WTC11 (cell line): ENCODE results near the gene TTC19. TPM values are rescaled to one million over a fixed set of nuclear protein-coding genes. Genes with fewer than 3 reads are reported as not detected.

Experiments used
- ATAC-seq: fragments of 200-7000 bp; cut with Tn5 transposase; 2 replicates; pipeline ENCODE4 v1.10.0; 2021; ENCODE audit warnings: mild to moderate bottlenecking, moderate library complexity
- CTCF ChIA-PET: fragments of 300-600 bp; sonication (Branson Sonifier 250); formaldehyde crosslinking; loops from one replicate; lab custom pipeline; 2021; ENCODE audit warnings: antibody characterized with exemption; lab: Charles Lee
- POLR2A ChIA-PET: fragments of 350-600 bp; sonication (Branson Sonifier 250); formaldehyde crosslinking; loops from one replicate; lab custom pipeline; 2021; ENCODE audit warnings: antibody characterized with exemption; lab: Charles Lee
- DNase-seq: peaks from one replicate; pipeline ENCODE4 v3.0.0; 2021; ENCODE audit warnings: low spot score
- H3K27ac Mint-ChIP-seq: 2 replicates; pipeline ENCODE4 v1.8.0; 2021; ENCODE audit warnings: mixed read lengths
- H3K27me3 Mint-ChIP-seq: 2 replicates; pipeline ENCODE4 v1.8.0; 2021; ENCODE audit warnings: low read depth, mild to moderate bottlenecking, moderate library complexity, mixed read lengths
- H3K36me3 Mint-ChIP-seq: 2 replicates; pipeline ENCODE4 v1.8.0; 2021; ENCODE audit warnings: mixed read lengths
- H3K4me1 Mint-ChIP-seq: 2 replicates; pipeline ENCODE4 v1.8.0; 2022; ENCODE audit warnings: mixed read lengths
- H3K4me3 Mint-ChIP-seq: 2 replicates; pipeline ENCODE4 v1.8.0; 2021; ENCODE audit warnings: mild to moderate bottlenecking, moderate library complexity, mixed read lengths
- H3K9me3 Mint-ChIP-seq: 2 replicates; pipeline ENCODE4 v1.8.0; 2021; ENCODE audit warnings: mixed read lengths
- ATF1 ChIP-seq: sonication (generic); formaldehyde crosslinking; IDR thresholded peaks from 2 replicates; pipeline ENCODE4 v1.8.1; 2023; ENCODE audit warnings: mild to moderate bottlenecking, moderate library complexity, missing genetic modification reagents
- CREB1 ChIP-seq: sonication (generic); formaldehyde crosslinking; IDR thresholded peaks from 2 replicates; pipeline ENCODE4 v1.8.0; 2023; ENCODE audit warnings: mild to moderate bottlenecking, missing genetic modification reagents
- CREM ChIP-seq: sonication (generic); formaldehyde crosslinking; IDR thresholded peaks from 2 replicates; pipeline ENCODE4 v1.8.1; 2022; ENCODE audit warnings: mild to moderate bottlenecking, missing genetic modification reagents, moderate library complexity
- FOXK1 ChIP-seq: sonication (generic); formaldehyde crosslinking; IDR thresholded peaks from 2 replicates; pipeline ENCODE4 v1.8.0; 2022; ENCODE audit warnings: mild to moderate bottlenecking, moderate library complexity, missing genetic modification reagents
- GTF2I ChIP-seq: fragments of 250-450 bp; sonication (Bioruptor Pico); conservative IDR thresholded peaks from 2 replicates; pipeline ENCODE4 v1.4.0; 2021; ENCODE audit warnings: mild to moderate bottlenecking
- IRF2 ChIP-seq: sonication (generic); formaldehyde crosslinking; IDR thresholded peaks from 2 replicates; pipeline ENCODE4 v1.8.0; 2022; ENCODE audit warnings: low read depth, missing genetic modification reagents, borderline replicate concordance
- KAT7 ChIP-seq: sonication (generic); formaldehyde crosslinking; IDR thresholded peaks from 2 replicates; pipeline ENCODE4 v1.8.1; 2023; ENCODE audit warnings: missing genetic modification reagents, mild to moderate bottlenecking, borderline replicate concordance
- NR3C1 ChIP-seq: sonication (generic); formaldehyde crosslinking; conservative IDR thresholded peaks from 2 replicates; pipeline ENCODE4 v1.8.1; 2023; ENCODE audit warnings: low read depth, mild to moderate bottlenecking, missing genetic modification reagents
- RELA ChIP-seq: sonication (generic); formaldehyde crosslinking; IDR thresholded peaks from 2 replicates; pipeline ENCODE4 v1.8.1; 2022; ENCODE audit warnings: missing genetic modification reagents, mild to moderate bottlenecking, borderline replicate concordance
- TCF7 ChIP-seq: sonication (generic); formaldehyde crosslinking; IDR thresholded peaks from 2 replicates; pipeline ENCODE4 v1.8.0; 2022; ENCODE audit warnings: mild to moderate bottlenecking, low read depth, missing genetic modification reagents, moderate library complexity
- TEAD1 ChIP-seq: sonication (generic); formaldehyde crosslinking; IDR thresholded peaks from 2 replicates; pipeline ENCODE4 v1.8.0; 2022; ENCODE audit warnings: mild to moderate bottlenecking, missing genetic modification reagents
- TEAD4 ChIP-seq: sonication (generic); formaldehyde crosslinking; IDR thresholded peaks from 2 replicates; pipeline ENCODE4 v1.8.0; 2022; ENCODE audit warnings: mild to moderate bottlenecking, missing genetic modification reagents
- TP53 ChIP-seq: sonication (generic); formaldehyde crosslinking; IDR thresholded peaks from 2 replicates; pipeline ENCODE4 v1.8.1; 2023; ENCODE audit warnings: mild to moderate bottlenecking, missing genetic modification reagents
- ZBTB21 ChIP-seq: sonication (generic); formaldehyde crosslinking; IDR thresholded peaks from 2 replicates; pipeline ENCODE4 v1.8.1; 2023; ENCODE audit warnings: mild to moderate bottlenecking, missing genetic modification reagents, borderline replicate concordance
- ZNF232 ChIP-seq: sonication (generic); formaldehyde crosslinking; IDR thresholded peaks from 2 replicates; pipeline ENCODE4 v1.8.0; 2022; ENCODE audit warnings: mild to moderate bottlenecking, missing genetic modification reagents
- ZNF317 ChIP-seq: sonication (generic); formaldehyde crosslinking; IDR thresholded peaks from 2 replicates; pipeline ENCODE4 v1.8.1; 2023; ENCODE audit warnings: low read depth, mild to moderate bottlenecking, moderate library complexity, missing genetic modification reagents, borderline replicate concordance
- ZNF423 ChIP-seq: fragments of 250-450 bp; sonication (Bioruptor Pico); IDR thresholded peaks from 2 replicates; pipeline ENCODE4 v2.1.2; 2022; ENCODE audit warnings: mild to moderate bottlenecking, moderate library complexity
- total RNA-seq: library from RNA; stranded (reverse); gene quantifications from 3 replicates; pipeline ENCODE4 v1.2.3, GENCODE V29; 2021
- TF ChIP-seq, protein P1 (sequence below): sonication (generic); formaldehyde crosslinking; IDR thresholded peaks from 2 replicates; pipeline ENCODE4 v1.8.0; 2022; ENCODE audit warnings: mild to moderate bottlenecking, missing genetic modification reagents
- TF ChIP-seq, protein P2 (sequence below): sonication (generic); formaldehyde crosslinking; conservative IDR thresholded peaks from 2 replicates; pipeline ENCODE4 v1.8.1; 2023; ENCODE audit warnings: mild to moderate bottlenecking, low read depth, missing genetic modification reagents, moderate library complexity
- TF ChIP-seq, protein P3 (sequence below): sonication (generic); formaldehyde crosslinking; IDR thresholded peaks from 2 replicates; pipeline ENCODE4 v1.8.1; 2023; ENCODE audit warnings: mild to moderate bottlenecking, moderate library complexity, missing genetic modification reagents
- TF ChIP-seq, protein P4 (sequence below): sonication (generic); formaldehyde crosslinking; IDR thresholded peaks from 2 replicates; pipeline ENCODE4 v1.8.0; 2022; ENCODE audit warnings: mild to moderate bottlenecking, missing genetic modification reagents
- TF ChIP-seq, protein P5 (sequence below): sonication (generic); formaldehyde crosslinking; IDR thresholded peaks from 2 replicates; pipeline ENCODE4 v1.8.1; 2022; ENCODE audit warnings: missing genetic modification reagents, borderline replicate concordance
- TF ChIP-seq, protein P6 (sequence below): sonication (generic); formaldehyde crosslinking; conservative IDR thresholded peaks from 2 replicates; pipeline ENCODE4 v1.8.1; 2022; ENCODE audit warnings: mild to moderate bottlenecking, missing genetic modification reagents
- TF ChIP-seq, protein P7 (sequence below): sonication (generic); formaldehyde crosslinking; IDR thresholded peaks from 2 replicates; pipeline ENCODE4 v1.8.0; 2023; ENCODE audit warnings: missing genetic modification reagents

The TTC19 gene
- total RNA-seq, 1 experiment from 2014 or later = 55.3 TPM

DNA sequence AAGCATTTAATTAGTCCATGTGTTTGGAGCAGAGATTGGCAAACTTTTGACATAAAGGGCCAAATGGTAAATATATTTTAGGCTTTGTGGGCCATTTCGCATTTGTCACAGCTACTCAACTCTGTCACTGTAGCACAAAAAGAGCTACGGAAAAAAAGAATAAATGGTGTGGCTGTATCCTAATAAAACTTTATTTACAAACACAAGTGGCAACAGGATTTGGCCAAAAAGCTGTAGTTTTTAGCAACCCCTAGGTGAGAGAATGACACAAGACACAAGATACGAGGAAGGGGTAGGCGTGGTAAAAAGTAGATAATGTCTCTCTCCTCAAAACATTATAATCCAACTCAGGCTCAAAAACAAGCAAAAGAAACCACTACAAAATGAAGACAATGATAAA is 66.5 kb downstream of the TTC19 start:
- ATAC-seq (no peak), DNase-seq (no peak)
- Mint-ChIP-seq H3K4me3 (no peak overlapping the region), H3K9me3 (no peaks in the 10 kb centered on the region), H3K36me3 (peaks cover 79% of the 10 kb centered on the region), H3K4me1 (no peaks in the 10 kb centered on the region), H3K27ac (no peak overlapping the region), H3K27me3 (no peaks in the 10 kb centered on the region)
- TF ChIP-seq, protein P1, sequence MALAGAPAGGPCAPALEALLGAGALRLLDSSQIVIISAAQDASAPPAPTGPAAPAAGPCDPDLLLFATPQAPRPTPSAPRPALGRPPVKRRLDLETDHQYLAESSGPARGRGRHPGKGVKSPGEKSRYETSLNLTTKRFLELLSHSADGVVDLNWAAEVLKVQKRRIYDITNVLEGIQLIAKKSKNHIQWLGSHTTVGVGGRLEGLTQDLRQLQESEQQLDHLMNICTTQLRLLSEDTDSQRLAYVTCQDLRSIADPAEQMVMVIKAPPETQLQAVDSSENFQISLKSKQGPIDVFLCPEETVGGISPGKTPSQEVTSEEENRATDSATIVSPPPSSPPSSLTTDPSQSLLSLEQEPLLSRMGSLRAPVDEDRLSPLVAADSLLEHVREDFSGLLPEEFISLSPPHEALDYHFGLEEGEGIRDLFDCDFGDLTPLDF (CRISPR knock-in tag) = no peak
- TF ChIP-seq NR3C1 (CRISPR knock-in tag) (no peak), IRF2 (CRISPR knock-in tag) (no peak), ATF1 (no peak), CREB1 (CRISPR knock-in tag) (no peak), ZBTB21 (CRISPR knock-in tag) (no peak), TP53 (no peak), KAT7 (CRISPR knock-in tag) (no peak), ZNF317 (CRISPR knock-in tag) (no peak), FOXK1 (CRISPR knock-in tag) (no peak), CREM (CRISPR knock-in tag) (no peak), TCF7 (CRISPR knock-in tag) (no peak)
- TF ChIP-seq, protein P2, sequence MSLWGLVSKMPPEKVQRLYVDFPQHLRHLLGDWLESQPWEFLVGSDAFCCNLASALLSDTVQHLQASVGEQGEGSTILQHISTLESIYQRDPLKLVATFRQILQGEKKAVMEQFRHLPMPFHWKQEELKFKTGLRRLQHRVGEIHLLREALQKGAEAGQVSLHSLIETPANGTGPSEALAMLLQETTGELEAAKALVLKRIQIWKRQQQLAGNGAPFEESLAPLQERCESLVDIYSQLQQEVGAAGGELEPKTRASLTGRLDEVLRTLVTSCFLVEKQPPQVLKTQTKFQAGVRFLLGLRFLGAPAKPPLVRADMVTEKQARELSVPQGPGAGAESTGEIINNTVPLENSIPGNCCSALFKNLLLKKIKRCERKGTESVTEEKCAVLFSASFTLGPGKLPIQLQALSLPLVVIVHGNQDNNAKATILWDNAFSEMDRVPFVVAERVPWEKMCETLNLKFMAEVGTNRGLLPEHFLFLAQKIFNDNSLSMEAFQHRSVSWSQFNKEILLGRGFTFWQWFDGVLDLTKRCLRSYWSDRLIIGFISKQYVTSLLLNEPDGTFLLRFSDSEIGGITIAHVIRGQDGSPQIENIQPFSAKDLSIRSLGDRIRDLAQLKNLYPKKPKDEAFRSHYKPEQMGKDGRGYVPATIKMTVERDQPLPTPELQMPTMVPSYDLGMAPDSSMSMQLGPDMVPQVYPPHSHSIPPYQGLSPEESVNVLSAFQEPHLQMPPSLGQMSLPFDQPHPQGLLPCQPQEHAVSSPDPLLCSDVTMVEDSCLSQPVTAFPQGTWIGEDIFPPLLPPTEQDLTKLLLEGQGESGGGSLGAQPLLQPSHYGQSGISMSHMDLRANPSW (CRISPR knock-in tag) = no peak
- TF ChIP-seq, protein P3, sequence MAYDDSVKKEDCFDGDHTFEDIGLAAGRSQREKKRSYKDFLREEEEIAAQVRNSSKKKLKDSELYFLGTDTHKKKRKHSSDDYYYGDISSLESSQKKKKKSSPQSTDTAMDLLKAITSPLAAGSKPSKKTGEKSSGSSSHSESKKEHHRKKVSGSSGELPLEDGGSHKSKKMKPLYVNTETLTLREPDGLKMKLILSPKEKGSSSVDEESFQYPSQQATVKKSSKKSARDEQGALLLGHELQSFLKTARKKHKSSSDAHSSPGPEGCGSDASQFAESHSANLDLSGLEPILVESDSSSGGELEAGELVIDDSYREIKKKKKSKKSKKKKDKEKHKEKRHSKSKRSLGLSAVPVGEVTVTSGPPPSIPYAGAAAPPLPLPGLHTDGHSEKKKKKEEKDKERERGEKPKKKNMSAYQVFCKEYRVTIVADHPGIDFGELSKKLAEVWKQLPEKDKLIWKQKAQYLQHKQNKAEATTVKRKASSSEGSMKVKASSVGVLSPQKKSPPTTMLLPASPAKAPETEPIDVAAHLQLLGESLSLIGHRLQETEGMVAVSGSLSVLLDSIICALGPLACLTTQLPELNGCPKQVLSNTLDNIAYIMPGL (CRISPR knock-in tag) = no peak
- TF ChIP-seq, protein P4, sequence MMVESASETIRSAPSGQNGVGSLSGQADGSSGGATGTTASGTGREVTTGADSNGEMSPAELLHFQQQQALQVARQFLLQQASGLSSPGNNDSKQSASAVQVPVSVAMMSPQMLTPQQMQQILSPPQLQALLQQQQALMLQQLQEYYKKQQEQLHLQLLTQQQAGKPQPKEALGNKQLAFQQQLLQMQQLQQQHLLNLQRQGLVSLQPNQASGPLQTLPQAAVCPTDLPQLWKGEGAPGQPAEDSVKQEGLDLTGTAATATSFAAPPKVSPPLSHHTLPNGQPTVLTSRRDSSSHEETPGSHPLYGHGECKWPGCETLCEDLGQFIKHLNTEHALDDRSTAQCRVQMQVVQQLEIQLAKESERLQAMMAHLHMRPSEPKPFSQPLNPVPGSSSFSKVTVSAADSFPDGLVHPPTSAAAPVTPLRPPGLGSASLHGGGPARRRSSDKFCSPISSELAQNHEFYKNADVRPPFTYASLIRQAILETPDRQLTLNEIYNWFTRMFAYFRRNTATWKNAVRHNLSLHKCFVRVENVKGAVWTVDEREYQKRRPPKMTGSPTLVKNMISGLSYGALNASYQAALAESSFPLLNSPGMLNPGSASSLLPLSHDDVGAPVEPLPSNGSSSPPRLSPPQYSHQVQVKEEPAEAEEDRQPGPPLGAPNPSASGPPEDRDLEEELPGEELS (CRISPR knock-in tag) = no peak
- TF ChIP-seq, protein P5, sequence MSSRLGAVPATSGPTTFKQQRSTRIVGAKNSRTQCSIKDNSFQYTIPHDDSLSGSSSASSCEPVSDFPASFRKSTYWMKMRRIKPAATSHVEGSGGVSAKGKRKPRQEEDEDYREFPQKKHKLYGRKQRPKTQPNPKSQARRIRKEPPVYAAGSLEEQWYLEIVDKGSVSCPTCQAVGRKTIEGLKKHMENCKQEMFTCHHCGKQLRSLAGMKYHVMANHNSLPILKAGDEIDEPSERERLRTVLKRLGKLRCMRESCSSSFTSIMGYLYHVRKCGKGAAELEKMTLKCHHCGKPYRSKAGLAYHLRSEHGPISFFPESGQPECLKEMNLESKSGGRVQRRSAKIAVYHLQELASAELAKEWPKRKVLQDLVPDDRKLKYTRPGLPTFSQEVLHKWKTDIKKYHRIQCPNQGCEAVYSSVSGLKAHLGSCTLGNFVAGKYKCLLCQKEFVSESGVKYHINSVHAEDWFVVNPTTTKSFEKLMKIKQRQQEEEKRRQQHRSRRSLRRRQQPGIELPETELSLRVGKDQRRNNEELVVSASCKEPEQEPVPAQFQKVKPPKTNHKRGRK = no peak
- POLR2A ChIA-PET = no interaction called here
- CTCF ChIA-PET = no interaction called here

DNA sequence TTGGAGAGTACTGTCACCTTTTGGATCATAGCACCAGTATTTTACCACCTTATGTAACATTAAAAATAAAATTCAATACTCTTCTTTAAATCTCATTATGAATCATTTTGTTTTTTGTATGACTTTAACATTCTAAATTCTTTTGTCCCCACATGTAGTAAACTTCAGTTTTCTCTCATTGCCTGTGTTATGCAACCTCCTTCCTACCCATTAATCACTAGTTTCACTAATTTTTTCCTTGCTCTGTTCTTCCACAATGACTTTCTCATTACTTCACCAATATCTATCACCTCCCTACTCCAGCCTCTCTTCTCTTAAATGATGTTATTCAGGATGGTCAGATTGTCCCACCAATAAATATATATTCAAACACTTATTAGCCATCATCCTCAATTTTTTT is 68.7 kb downstream of the TTC19 start:
- Mint-ChIP-seq H3K4me3 (no peak overlapping the region), H3K27ac (no peak overlapping the region)
- POLR2A ChIA-PET = no interaction called here
- TF ChIP-seq, protein P6, sequence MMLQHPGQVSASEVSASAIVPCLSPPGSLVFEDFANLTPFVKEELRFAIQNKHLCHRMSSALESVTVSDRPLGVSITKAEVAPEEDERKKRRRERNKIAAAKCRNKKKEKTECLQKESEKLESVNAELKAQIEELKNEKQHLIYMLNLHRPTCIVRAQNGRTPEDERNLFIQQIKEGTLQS = no peak
- TF ChIP-seq TEAD1 (CRISPR knock-in tag) (no peak), TEAD4 (CRISPR knock-in tag) (no peak), ZNF423 (no peak), GTF2I (CRISPR knock-in tag) (no peak), ZNF232 (no peak), RELA (CRISPR knock-in tag) (no peak)
- TF ChIP-seq, protein P7, sequence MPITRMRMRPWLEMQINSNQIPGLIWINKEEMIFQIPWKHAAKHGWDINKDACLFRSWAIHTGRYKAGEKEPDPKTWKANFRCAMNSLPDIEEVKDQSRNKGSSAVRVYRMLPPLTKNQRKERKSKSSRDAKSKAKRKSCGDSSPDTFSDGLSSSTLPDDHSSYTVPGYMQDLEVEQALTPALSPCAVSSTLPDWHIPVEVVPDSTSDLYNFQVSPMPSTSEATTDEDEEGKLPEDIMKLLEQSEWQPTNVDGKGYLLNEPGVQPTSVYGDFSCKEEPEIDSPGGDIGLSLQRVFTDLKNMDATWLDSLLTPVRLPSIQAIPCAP (CRISPR knock-in tag) = no peak
- TF ChIP-seq, protein P3 (CRISPR knock-in tag) = no peak

More for the DNA sequence above, 68.7 kb downstream of the TTC19 start:
- ATAC-seq (no peak), DNase-seq (no peak)
- Mint-ChIP-seq H3K27me3 (no peaks in the 10 kb centered on the region), H3K4me1 (no peaks in the 10 kb centered on the region), H3K9me3 (no peaks in the 10 kb centered on the region), H3K36me3 (peaks cover 72% of the 10 kb centered on the region)
- CTCF ChIA-PET = interaction anchor here (0.7 kb wide), 1 partner anchor 128 kb away, joined by 3 read pairs; no protein-coding TSS in a partner anchor
